A673 (cell line): Measurements from ENCODE around the gene SYVN1.

Experiments
- EZH2 ChIP-seq: fragments of 200-600 bp; sonication (generic); IDR thresholded peaks from 2 replicates; pipeline ENCODE4 v1.6.1; 2017; ENCODE audit warnings: borderline replicate concordance, low read depth, mild to moderate bottlenecking, mixed read lengths, antibody characterized with exemption, low read length; ENCODE audit not compliant: poor library complexity, severe bottlenecking
- TF ChIP-seq, protein P1 (sequence below): fragments of 300-800, 200-600 bp; sonication (generic); conservative IDR thresholded peaks from 2 replicates; pipeline ENCODE4 v1.5.1; 2017; ENCODE audit warnings: low read depth, mild to moderate bottlenecking, antibody characterized with exemption, low read length, moderate library complexity, mixed read lengths

DNA sequence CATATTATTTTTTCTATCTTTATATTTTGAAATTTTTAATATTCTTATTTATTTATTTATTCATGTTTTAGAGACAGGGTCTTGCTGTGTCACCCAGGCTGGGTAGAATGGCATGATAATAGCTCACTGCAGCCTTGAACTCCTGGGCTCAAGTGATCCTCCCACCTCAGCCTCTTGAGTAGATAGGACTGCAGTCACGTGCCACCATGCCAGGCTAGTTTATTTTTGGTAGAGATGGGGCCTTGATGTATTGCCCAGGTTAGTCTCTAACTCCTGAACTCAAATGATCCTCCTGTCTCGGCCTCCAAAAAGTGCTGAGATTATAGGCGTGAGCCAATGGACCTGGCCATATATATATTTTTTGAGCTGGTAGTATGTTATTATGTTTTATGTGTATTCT lies 33.3 kb upstream of the SYVN1 start:
- TF ChIP-seq EZH2: no peak
- TF ChIP-seq, protein P1, sequence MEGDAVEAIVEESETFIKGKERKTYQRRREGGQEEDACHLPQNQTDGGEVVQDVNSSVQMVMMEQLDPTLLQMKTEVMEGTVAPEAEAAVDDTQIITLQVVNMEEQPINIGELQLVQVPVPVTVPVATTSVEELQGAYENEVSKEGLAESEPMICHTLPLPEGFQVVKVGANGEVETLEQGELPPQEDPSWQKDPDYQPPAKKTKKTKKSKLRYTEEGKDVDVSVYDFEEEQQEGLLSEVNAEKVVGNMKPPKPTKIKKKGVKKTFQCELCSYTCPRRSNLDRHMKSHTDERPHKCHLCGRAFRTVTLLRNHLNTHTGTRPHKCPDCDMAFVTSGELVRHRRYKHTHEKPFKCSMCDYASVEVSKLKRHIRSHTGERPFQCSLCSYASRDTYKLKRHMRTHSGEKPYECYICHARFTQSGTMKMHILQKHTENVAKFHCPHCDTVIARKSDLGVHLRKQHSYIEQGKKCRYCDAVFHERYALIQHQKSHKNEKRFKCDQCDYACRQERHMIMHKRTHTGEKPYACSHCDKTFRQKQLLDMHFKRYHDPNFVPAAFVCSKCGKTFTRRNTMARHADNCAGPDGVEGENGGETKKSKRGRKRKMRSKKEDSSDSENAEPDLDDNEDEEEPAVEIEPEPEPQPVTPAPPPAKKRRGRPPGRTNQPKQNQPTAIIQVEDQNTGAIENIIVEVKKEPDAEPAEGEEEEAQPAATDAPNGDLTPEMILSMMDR: no peak
